GM12872 (cell line): ENCODE results near the gene HAND2.

Experiments
- TF ChIP-seq, protein P1 (sequence below): IDR thresholded peaks from 3 replicates; pipeline ENCODE4 v1.5.1; 2011; ENCODE audit warnings: low read depth, mild to moderate bottlenecking, low read length, moderate library complexity; ENCODE audit not compliant: insufficient read depth

HAND2 gene

DNA sequence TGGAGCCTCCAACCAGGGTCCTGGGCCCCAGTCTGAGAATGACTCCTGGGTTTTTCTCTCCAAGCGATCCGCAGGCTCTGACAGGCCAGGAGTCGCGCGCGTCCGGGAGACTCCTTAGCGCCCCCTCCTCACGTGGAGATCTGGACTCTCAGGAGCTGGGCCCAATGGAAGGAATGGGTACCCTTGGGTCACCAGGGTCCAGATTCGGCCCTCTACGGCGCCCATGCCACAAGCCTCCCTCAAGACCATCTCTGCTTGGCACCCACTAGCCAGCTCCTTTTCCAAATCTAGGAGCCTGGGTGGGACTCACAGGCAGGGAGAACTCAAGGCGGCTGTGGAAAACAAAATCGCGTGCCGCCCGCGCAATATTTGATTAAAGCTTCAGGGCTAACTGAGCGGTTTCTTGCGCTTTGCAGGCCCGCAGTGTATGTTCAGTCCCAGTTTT is 7.1 kb downstream of the HAND2 start:
- TF ChIP-seq, protein P1, sequence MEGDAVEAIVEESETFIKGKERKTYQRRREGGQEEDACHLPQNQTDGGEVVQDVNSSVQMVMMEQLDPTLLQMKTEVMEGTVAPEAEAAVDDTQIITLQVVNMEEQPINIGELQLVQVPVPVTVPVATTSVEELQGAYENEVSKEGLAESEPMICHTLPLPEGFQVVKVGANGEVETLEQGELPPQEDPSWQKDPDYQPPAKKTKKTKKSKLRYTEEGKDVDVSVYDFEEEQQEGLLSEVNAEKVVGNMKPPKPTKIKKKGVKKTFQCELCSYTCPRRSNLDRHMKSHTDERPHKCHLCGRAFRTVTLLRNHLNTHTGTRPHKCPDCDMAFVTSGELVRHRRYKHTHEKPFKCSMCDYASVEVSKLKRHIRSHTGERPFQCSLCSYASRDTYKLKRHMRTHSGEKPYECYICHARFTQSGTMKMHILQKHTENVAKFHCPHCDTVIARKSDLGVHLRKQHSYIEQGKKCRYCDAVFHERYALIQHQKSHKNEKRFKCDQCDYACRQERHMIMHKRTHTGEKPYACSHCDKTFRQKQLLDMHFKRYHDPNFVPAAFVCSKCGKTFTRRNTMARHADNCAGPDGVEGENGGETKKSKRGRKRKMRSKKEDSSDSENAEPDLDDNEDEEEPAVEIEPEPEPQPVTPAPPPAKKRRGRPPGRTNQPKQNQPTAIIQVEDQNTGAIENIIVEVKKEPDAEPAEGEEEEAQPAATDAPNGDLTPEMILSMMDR: no peak

DNA sequence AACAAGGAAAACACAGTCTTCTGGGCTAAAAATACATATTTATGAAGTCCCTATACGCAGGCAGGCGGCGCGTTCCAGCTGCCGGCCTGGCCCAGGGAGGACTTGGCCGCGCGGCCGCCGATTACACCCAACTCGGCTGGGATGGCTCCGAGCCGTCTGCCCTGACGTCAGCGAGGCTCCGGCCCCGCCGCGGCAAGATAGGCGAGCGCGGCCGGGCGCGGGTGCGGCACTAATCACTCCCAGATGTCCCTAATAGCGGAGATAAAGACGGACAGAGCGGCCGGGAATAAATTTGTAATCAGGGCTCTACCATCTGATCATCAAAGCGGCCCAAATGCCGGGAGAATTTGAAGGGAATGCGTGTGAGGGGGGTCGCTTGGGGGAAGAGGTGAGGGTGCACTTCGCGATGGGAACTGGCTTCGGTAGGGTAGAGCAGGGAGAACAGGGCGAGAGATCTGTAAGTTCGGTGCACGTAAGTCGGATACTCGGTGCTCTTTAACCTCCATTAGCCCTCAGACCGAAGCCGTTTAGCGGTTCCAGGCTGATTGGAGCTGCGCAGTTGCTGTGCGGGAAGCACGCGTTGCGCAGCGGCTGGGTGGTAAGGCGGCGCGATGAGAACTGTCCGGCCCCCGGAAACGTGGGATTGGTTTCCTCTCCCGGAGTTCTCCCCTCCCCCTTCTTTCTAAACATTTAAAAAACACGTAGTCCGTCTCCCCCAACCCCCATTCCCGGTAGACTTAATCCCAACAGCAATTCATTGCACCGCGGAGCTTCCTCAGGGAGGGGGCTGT is 7.7 kb downstream of the HAND2 start:
- TF ChIP-seq, protein P1: no peak

GRCh38 chr4:173521467-173522159 is 8.4 kb downstream of the HAND2 start:
- TF ChIP-seq, protein P1: no peak

GRCh38 chr4:173520921-173521466 is 9.0 kb downstream of the HAND2 start:
- TF ChIP-seq, protein P1: no peak

- TF ChIP-seq, protein P1: no peak
Measured at GRCh38 chr4:173519111-173520101, 10.6 kb downstream of the HAND2 start.

DNA sequence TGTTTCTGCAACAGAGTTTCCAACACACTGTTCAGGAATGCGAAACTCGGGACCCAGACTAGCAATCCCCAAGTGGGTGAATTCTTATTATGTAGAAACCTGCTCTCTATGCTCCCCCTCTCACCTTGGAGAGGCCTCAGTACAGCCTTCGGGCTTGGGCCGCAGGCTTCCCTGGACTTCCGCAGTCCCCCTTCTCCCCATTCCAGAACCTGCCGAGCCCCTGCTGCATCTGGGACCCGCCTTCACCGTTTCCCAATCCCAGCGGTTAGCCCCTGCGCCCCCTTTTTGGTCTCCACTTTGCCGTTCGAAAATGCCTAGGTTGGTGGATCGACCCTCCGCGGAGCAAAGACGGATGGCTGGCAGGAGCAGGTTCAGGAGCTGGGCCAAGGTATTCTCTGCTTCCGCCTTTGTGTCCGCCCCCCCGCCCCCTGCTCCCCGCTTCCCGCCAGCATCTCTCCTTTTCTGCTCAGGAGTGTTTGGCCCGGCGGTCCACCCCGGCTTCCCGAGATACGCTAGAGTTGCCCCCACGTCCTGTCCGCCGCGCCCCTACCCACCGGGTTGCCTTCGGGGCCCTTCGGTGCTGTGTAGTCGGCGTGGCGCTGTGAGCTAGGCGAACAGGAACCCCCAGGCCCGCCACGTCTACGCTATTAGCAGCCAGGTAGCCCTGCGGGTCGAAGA is 11.5 kb downstream of the HAND2 start:
- TF ChIP-seq, protein P1: no peak
